Measurements from ENCODE around the gene TMEM9.

The TMEM9 gene

DNA sequence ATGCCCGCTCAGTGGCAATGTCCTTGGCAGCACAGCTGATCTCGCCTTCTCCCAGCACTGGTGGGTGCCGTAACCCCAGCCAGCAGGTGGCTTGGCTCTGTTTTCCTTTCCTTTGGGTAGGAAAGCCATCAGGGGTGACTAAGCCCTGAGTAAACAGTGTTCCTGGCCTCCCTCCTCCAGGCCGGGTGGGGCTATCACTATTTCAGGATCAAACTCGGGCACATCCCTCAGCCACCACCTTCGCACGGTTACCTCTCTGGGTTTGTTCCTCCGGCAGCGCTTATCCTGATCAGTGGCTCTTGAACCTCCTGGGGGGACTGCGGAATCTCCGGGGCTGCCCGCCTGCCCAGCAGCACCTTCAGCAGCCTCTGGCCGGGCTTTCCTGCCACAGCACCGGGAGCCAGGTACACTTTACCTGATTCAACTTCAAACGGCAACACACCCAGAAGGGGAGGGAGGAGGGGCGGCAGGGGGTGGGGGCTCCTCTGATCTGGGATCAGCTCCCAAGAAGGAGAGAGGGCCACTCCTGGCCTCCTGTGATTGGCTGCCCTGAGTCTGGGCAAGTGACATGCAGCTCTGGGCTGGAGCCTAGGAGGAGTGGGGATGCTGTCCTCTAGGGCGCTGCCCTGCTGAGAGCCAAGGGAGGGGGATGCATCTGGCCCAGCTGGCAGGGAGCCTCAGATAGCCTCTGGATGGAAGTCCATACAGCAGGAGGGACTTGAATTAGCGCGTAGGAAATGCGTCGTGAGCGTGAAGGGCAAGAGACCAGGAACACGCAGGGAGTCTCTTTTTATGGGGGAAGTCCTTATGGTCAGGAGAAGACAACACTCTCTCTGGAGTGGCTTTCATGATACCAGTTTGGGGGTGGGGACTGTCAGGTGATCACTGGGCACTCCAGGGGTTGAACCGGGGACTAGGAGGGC is 27.2 kb downstream of the TMEM9 start, which contains the start of gene ASCL5:
Gene ASCL5, minus strand, starts transcription at position 353 of the 923 bp plus-strand sequence. CDS start 11,812 bp downstream, outside the sequence.
- DNase-seq (ENCODE audit: low read depth) = no peak

DNA sequence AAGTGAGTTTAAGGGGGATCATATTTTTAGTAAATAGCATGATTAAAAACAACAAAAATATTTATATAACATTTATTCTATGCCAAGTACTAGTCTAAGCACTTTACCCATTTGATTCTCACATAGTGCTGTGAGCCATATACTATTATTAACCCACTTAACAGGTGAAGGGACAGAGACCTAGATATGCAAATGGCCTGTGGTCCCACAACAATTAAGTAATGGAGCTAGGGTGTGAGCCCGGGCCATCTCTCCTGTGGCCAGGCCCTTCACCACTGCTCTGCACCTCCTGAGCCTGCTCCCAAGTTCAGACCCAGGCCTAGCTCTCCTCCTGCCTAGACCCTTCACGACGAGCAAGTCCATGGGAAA is 27.8 kb downstream of the TMEM9 start:
- no peak for DNase-seq (ENCODE audit: low read depth)

DNA sequence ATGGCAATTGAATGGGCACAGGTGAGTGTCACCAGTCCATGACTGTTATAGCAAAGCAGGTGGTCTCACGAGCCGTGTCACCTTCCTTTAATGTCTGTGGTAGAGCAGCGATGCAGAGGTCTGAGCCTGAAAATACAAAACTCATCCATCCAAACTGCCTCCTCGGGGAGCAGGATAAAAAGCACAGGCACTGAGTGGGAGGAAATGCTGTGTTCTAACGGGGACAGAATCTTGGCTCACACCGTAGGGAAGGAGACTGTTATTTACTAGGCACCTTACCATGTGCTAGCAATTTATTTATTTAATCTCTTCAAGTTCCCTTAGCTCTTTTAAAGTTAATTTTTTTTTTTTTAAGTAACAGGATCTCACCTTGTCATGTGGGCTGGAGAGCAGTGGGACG is 28.5 kb downstream of the TMEM9 start:
- no peak for DNase-seq (ENCODE audit: low read depth)

DNA sequence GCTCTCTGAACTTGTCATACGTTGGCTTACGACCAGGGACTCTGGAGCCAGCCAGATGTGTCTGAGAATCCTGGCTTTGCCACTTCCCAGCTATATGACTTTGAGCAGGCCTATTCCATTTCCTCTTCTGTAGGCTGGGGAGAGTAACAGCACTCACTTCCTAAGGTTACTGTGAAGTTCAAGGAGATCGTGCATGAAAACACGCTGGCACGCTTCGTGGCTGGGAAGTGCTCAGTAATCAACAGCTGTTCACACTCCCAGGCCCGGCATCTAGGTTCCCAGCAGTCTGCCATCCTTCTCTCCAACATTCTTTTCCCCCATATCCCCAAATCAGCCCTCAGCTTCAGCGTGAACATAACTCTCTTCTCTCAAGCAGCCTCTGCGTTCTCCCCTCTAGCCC is 29.3 kb downstream of the TMEM9 start:
- DNase-seq (ENCODE audit: low read depth) = no peak

DNA sequence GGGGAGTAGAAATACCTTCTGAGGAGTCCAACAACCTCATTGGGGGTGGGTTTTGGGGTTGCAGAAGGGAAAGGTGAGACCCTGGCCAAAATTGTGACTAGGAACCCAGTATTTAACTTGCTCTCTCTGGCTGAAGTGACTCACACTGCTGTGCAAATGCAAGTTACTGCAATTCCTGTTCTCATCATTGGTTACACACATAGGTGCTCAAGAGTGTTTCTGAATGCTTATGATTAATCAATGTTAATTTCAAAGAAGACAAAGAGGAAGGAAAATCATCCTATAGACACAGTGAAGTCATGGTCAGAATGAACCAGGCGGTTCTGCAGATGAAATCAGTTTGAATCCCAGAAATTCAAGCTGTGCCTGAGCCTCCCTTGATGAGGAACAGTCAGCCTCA is 30.4 kb downstream of the TMEM9 start:
- no peak for DNase-seq (ENCODE audit: low read depth)

DNA sequence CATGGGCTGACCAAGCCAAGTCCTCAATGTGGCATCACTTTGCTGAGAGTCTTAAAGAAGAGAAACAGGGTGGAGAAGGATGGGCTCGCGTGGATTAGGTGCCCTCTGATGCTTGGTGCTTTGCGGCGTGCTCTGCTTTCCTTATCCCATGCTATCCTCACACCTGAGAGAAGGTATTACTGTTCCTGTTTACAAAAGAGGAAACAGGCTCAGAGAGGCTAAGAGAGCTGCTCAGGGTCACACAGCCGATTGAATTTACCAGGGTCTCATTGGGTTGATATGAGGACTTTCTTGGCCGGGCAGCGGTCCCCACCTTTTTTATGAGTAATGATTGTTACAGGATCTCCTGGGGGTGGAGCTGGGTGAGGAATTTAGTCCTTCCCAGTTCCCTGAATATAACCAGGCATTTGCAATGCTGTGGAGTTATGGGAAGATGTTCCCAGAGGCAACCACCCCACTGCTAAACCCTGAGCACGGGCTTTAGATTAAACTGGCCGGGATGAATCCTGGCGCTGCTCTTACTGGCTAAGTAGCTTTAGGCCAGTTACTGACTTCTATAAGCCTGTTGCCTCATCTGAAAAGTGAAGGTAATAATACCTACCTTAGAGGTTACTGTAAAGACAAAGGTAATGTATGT is 31.8 kb downstream of the TMEM9 start:
- DNase-seq (ENCODE audit: low read depth) = no peak

DNA sequence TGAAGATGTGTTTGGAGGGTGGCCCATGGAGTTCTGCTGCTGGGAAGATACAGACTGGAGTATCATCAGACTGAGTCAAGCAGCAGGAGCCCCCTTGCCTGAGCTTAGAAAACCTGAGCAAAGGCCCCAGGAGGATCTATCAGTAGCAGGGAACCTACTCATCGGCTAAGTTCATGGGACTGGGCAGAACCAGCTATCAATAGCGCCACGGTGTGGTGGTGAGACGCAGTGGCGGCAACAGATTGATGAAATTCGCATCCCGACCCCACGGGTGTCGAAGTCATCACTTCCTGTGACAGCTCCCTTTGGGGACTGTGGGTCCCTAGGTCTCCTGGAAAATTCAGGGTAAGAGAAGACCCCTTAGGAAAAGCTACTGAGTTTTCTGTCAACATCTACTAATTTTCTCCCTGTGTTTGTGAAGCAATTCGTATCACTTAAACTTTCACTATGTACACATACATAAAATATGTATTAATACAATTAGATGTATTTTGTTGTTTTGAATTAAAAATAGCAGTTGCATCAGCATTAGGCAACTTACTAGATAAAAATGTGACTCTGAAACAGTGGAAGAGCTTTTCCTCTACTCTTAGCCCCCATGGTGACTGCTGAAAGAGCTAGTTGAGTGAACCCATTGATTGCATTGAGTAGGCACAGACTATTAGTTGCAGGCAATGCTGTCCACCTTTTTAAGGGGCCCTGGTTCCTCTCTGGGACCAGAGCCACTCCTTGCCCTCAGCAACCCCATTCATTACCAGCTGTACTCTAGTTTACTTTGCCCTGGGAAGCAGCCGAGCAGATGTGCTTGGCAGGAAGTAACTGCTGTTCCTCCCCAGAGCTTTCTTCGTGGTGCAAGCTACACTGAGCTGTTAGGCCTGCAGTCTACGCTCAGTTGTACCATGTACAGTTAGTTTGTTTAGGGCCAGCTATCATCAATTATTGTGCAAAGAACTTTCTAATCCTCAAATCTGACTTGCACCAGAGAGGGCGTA is 34.8 kb downstream of the TMEM9 start:
- DNase-seq (ENCODE audit: low read depth) = no peak

DNA sequence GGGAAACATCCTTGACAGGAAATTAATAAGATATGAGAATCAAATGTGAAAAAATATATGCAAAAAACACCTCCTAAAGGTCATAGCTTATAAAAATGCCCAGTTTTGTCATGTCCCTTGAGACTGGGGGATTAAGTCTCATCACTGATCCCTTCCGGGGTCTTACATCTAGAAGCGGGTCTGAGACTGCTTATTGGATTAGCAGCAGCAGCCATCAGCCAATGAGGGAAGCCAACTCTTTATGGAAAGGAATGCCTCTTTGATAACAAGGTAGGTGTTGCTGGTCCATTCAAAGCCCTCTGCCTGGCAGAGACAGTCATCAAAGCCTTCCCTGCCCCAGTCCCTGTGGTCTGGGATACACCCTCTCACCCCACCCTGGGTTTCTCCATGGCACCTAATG is 38.2 kb downstream of the TMEM9 start:
- no peak for DNase-seq (ENCODE audit: low read depth)

DNA sequence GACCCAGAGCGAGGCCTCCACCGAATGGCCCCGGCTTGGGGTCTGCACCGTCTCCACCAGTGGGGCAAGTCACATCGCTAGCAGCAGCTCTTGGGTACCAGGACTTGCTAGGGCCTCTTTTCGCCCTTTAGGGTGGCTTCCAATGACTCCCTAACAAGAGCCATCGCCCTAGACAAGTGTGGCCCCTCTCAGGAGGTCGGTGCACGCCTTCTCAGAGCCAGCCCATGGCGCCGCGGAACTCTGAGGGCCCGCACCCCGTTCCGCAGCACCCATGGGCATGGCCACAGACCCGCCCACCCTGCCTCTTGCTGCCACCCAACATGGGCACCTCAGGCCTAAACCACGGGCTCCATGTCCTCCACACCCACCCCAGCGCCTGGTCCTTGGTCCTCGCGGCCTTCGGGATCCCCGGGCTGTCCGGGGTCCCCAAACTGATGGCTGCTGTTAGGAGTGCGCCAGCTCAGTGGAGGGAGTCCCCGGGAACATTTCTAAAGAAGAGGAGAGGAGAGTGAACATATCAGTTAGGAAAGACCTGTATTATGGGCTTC is 38.8 kb downstream of the TMEM9 start:
- DNase-seq (ENCODE audit: low read depth) = no peak

DNA sequence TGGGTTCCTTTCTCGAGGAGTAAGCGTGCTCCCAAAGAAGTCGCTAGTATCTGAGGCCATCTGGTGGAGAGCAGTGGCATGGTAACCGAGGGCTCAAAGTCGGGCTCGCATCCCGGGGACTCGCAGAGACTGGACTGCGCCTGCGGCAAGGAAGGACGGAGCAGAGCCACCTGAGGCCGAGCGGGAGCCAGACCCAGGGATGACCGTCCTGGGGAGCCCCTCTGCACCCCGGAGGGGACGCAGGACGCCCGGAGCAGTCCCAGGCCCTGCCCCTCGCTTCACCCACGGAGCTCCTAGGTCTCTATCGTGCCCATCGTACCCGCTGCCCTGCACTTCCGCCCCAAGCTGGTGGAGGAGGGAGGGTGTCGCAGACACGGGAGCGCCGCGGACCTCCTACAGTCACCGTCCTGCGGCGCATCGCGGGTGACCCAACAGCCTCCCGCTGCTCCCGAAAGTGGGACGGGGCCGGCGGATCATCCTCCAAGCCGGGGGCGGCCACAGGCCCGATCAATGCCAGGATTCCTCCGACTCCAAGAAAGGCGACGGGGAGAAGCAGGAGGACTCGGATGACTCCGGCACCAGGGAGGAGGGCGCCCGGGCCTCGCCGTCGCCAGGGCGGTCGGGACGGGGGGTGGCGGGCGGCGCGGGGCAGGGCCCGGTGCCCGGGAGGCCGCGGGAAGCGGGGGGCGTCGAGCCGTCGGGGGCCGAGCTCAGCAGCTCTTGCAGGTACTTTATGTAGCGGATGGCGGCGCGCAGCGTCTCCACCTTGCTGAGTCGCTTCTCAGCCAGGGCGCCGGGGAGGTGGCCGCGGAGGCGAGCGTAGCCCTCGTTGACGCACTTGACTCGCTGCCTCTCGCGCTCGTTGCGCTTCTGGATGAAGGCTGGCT is 39.8 kb downstream of the TMEM9 start:
- peak; percentile 53 for DNase-seq (ENCODE audit: low read depth)

DNA sequence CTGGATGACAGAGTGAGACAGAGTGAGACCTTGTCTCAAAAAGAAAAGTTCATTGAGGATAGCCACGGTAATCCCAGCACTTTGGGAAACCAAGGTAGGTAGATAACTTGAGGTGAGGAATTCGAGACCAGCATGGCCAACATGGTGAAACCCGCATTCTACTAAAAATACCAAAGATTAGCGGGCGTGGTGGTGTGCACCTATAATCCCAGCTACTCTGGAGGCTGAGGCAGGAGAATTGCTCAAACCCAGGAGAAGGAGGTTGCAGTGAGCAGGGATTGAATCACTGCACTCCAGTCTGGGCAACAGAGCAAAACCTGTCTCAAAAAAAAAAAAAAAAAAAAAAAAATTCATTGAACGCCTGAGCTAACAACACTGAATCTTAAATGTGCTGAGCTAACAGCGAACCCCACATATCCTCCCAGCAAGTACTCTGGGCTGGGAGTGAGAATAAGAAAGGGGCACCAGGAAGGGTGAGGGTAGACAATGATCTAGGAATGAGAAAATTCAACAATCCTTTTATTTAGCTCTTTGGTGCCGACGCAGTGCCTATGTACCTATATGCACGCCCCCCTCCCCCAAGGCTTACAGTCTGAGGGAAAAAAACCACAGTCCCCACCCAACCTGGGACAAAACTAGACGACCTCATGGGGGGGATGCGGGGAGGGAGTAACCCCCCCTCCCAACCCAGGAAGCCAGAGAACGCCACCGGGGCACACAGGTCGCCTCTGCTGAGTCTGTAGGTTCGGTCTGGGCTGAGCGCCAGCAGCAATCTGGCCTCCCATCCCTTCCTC is 40.6 kb downstream of the TMEM9 start:
- no peak for DNase-seq (ENCODE audit: low read depth)

DNA sequence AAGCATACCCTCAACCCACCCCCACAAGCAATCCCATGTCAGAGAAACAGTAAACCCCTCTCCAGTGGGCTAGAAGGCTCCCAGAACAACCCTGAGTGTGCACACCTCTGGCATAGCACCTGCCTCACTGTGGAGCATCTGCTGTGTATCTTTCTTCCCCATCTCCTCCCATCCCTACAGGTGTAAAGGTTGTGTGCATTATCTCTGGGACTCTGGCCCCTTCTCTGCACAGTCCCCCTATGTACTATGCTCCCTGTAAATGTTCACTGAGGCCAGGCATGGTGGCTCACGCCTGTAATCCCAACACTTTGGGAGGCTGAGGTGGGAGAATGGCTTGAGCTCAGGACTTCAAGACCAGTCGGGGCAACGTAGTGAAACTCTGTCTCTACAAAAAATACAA is 41.3 kb downstream of the TMEM9 start:
- no peak for DNase-seq (ENCODE audit: low read depth)

DNA sequence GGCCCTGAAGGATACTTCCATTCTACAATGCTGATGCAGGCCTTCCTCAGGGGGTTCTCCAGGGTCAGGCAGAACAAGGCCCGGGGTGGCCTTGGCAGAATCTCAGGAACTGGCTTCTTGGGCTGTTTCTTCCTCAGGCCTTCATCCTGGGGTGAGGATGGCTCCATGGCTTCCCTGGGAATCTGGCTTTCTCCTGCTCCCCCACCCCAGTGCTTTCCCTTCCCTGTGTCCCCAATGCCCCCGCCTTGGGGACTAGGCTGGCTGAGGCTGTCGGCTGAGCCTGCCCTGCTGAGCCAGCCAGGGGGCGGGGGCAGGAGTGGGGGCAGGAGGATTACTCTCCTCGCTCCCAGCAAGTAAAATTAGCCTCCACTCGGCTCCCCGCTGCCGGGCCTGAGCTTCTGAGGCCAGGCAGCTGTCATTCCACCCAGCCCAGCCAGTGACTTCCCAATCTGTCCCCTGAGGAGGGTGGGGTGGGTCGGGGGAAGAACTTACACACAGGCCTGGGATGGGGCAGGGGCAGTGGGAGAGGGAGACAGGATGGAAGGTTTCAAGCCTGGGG is 42.0 kb downstream of the TMEM9 start, which contains the start of gene CACNA1S:
Gene CACNA1S, minus strand, starts transcription at position 254 of the 559 bp plus-strand sequence. Its CDS starts 87 bp downstream, at position 167.
- no peak for DNase-seq (ENCODE audit: low read depth)

DNA sequence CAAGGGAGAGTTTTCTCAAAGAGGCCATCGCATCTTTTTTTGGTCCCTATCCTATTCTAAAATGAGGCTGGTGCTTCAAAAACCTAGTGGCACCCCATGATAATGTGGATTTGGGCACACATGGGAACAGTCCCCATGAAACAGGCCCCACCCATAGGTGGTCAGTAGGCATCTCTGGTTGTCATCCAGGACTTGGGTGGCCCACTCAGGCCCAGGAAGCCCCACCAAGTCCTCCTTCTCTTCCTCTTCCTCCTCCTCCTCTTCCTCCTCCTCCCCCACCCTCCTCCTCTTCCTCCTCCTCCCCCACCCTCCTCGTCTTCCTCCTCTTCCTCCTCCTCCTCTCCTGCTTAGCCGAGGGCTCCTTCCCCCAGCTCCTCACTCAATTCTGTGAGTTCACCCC is 42.6 kb downstream of the TMEM9 start:
- no peak for DNase-seq (ENCODE audit: low read depth)

DNA sequence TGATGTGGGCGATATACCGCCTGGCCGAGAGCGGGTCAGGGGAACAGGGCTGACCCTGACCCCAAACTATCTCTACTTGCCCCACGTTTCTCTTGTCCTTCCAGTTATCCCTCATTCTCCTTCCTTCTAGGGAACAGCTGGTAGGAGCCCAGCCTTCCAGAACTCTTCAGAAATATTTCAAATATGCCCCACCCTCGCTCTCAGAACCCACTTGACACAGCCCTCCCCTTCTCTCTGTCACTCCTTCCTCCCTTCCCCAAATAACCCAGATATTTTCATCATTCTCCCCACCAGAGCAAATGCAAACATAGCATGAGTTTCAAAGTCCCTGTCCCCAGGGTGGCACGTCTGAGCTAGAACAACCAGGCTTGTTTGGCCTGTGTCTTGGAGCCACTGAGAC is 43.1 kb downstream of the TMEM9 start:
- no peak for DNase-seq (ENCODE audit: low read depth)

DNA sequence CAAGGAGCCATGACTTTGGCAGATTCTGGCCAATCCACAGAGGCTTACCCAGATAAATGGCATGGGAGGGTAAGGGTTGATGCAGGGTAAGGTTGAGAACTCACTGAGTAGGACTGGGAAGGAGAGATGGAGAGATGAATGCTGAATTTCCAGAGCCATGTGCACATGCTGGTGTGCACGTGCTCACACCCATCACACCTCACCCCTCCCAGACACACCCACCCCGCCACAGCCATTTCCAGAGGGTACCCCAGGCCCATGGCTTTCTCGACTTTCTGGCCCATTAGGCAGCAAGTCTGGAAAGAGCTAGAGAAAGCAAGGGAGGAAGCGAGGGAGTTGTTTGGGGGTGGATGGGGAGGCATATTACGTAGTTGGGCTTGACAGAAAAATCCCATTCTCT is 43.7 kb downstream of the TMEM9 start:
- DNase-seq (ENCODE audit: low read depth) = no peak

DNA sequence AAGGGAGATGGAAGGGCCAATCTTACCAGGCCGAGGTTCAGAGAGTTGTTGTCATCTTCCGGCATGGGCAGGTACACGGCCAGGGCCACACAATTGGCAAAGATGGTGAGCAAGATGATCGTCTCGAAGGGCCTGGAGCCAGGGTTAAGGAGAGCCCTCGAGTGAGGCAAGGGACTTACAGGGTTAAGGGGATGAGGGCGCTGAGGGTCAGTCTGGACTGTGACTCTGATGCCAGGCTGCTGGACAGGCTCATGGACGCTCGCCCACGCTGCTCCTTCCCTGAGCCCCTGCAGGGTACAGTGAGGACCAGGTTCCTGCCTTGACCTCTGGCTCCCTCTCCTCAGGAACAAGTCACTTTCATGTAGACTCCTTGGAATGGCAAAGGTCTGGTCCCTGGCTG is 44.1 kb downstream of the TMEM9 start:
- no peak for DNase-seq (ENCODE audit: low read depth)

DNA sequence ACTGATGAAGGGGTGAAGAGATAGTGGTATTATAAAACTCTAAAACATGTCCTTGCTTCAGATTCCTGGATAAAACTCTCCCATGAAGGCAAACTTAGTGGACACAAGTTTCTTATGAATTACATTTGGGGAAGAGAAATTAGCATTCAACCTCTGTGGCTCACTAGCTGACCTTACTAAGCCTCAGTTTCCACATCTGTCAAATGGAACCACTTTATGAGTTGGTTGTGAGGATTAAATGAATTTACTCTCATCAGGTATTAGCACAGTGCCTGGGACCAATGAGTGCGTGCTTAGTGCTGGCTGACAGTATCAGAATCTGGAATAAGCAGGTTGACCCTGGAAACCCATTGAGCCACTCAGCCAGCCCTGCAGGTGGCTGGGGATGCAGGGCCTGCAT is 44.6 kb downstream of the TMEM9 start:
- DNase-seq (ENCODE audit: low read depth) = no peak

DNA sequence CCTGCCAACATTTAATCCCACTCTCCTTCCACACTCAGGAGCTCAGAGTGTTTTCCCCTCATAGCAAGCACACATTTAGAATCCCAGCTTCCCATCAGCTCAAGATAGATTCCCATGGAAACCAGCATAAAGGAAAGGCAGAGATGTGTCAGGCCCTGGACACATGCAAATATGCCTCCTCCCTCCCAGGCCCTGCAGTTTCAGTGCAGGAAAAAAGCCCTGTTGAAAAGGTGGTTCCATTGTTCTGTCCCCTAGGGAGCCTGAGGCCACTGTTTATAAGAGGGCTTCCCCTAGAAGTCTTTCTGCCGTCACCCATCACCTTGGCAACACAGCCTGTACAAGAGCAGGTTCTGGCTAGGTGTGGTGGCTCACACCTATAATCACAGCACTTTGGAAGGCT is 45.7 kb downstream of the TMEM9 start:
- DNase-seq (ENCODE audit: low read depth) = no peak

DNA sequence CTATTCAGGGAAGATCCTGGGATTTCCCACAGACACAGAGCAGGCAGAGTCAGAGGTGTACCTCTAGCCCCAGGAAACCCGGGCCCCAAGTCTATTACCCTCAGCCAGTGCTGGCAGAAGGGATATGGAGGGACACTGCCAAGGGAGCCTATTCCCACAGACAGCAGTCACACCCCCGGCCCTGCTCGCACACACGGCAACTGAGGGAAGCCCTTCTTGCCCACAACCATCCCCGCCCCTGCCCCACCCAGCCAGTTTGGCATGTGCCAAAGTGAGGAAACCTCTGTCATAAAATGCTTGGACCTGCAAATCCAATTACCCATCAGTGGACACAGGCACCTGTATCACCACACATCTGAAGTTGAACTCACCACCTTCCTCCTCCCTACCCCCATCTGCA is 48.6 kb downstream of the TMEM9 start:
- DNase-seq (ENCODE audit: low read depth) = no peak

Measured in stimulated activated CD8-positive, alpha-beta memory T cell treated with anti-CD3 and anti-CD28 coated beads, Interleukin-12 subunit alpha, Interleukin-12 subunit beta, amount 100 ng/mL, for 4 hours (primary cell).